Activated naive CD8-positive, alpha-beta T cell treated with anti-CD3 and anti-CD28 coated beads for 36 hours (primary cell): ENCODE data around the gene QTRT2. TPM values are rescaled to one million over a fixed set of nuclear protein-coding genes. Genes with fewer than 3 reads are reported as not detected.

ENCODE experiments used
- DNase-seq: peaks from one replicate; pipeline ENCODE4 v3.0.0; 2021
- H3K27ac Mint-ChIP-seq: one replicate; pipeline ENCODE4 v1.8.0; 2022; ENCODE audit warnings: mild to moderate bottlenecking, moderate library complexity, mixed read lengths
- H3K27me3 Mint-ChIP-seq: one replicate; pipeline ENCODE4 v1.8.0; 2022; ENCODE audit warnings: mild to moderate bottlenecking, mixed read lengths
- H3K36me3 Mint-ChIP-seq: one replicate; pipeline ENCODE4 v1.8.0; 2021; ENCODE audit warnings: mild to moderate bottlenecking, mixed read lengths
- H3K4me1 Mint-ChIP-seq: one replicate; pipeline ENCODE4 v1.8.0; 2021; ENCODE audit warnings: mixed read lengths
- H3K4me3 Mint-ChIP-seq: one replicate; pipeline ENCODE4 v1.8.0; 2022; ENCODE audit warnings: mild to moderate bottlenecking, moderate library complexity, mixed read lengths
- H3K9me3 Mint-ChIP-seq: one replicate; pipeline ENCODE4 v1.8.0; 2022; ENCODE audit warnings: mixed read lengths
- total RNA-seq, 2 experiments: library from RNA; stranded (reverse); gene quantifications; one replicate each; pipeline ENCODE4 v1.2.3, GENCODE V29; 2021

The QTRT2 gene
- total RNA-seq, 2 experiments from 2014 or later, result 43.3 to 51.1 TPM

GRCh38 chr3:114128231-114128630 is 71.7 kb downstream of the QTRT2 start:
- Mint-ChIP-seq H3K27me3 (peaks cover 5% of the 10 kb centered on the region), H3K4me3 (no peak overlapping the region), H3K36me3 (no peaks in the 10 kb centered on the region), H3K9me3 (no peaks in the 10 kb centered on the region), H3K27ac (no peak overlapping the region), H3K4me1 (no peaks in the 10 kb centered on the region)
- DNase-seq, result no peak

- no peaks in the 10 kb centered on the region for H3K9me3 Mint-ChIP-seq
- DNase-seq, result no peak
- no peaks in the 10 kb centered on the region for H3K36me3 Mint-ChIP-seq
- no peaks in the 10 kb centered on the region for H3K4me1 Mint-ChIP-seq
- H3K27ac Mint-ChIP-seq, result no peak overlapping the region
- peaks cover 8% of the 10 kb centered on the region for H3K27me3 Mint-ChIP-seq
- H3K4me3 Mint-ChIP-seq, result no peak overlapping the region
Observed at GRCh38 chr3:114128826-114129225, 72.3 kb downstream of the QTRT2 start.

GRCh38 chr3:114132500-114132899 is 76.0 kb downstream of the QTRT2 start:
- H3K27me3 Mint-ChIP-seq, result peaks cover 8% of the 10 kb centered on the region
- no peak overlapping the region for H3K4me3 Mint-ChIP-seq
- no peaks in the 10 kb centered on the region for H3K36me3 Mint-ChIP-seq
- no peaks in the 10 kb centered on the region for H3K9me3 Mint-ChIP-seq
- H3K27ac Mint-ChIP-seq, result no peak overlapping the region
- no peak for DNase-seq
- H3K4me1 Mint-ChIP-seq, result no peaks in the 10 kb centered on the region

GRCh38 chr3:114133947-114134346 is 77.4 kb downstream of the QTRT2 start:
- Mint-ChIP-seq H3K36me3 (no peaks in the 10 kb centered on the region), H3K4me3 (no peak overlapping the region), H3K27ac (no peak overlapping the region), H3K27me3 (peaks cover 8% of the 10 kb centered on the region), H3K4me1 (no peaks in the 10 kb centered on the region), H3K9me3 (no peaks in the 10 kb centered on the region)
- DNase-seq, result no peak

Other genes with a start within 250 kb of the QTRT2 start
- gene GRAMD1C, start 217.9 kb upstream of the QTRT2 start, total RNA-seq, result under 1 TPM; 0.21 to 0.54 TPM
- 1 to 10 TPM; 2.6 to 3.7 TPM for gene ZDHHC23, start 108.7 kb upstream of the QTRT2 start, total RNA-seq
- 1 to 10 TPM in 1 of 2 experiments, under 1 TPM in 1; 0.99 to 1.7 TPM for gene CCDC191, start 211 bp upstream of the QTRT2 start, total RNA-seq
- not detected for gene DRD3, start 122.3 kb downstream of the QTRT2 start, total RNA-seq
- 1 to 10 TPM in 1 of 2 experiments, under 1 TPM in 1; 0.82 to 1.3 TPM for gene ZNF80, start 180.8 kb downstream of the QTRT2 start, total RNA-seq
- gene TIGIT, start 237.3 kb downstream of the QTRT2 start, total RNA-seq, result 10 to 100 TPM; 12.9 to 16.4 TPM